Naive thymus-derived CD4-positive, alpha-beta T cell (primary cell): ENCODE data around the gene AUNIP. TPM values are rescaled to one million over a fixed set of nuclear protein-coding genes. Genes with fewer than 3 reads are reported as not detected.
A peak's percentile ranks its signal among the peaks of the same experiment; 100 is the strongest.

ENCODE experiments used
- ATAC-seq: fragments of 150-1000 bp; cut with Tn5 transposase; 2 replicates; pipeline ENCODE4 v1.10.0; 2021; ENCODE audit warnings: mild to moderate bottlenecking, moderate library complexity
- CTCF ChIA-PET: fragments of 350-600 bp; sonication (Branson Sonifier 250); formaldehyde crosslinking; loops from one replicate; lab custom pipeline; 2021; ENCODE audit warnings: antibody characterized with exemption; lab: Charles Lee
- POLR2A ChIA-PET: fragments of 350-600 bp; sonication (Branson Sonifier 250); formaldehyde crosslinking; loops from one replicate; lab custom pipeline; 2021; ENCODE audit warnings: antibody characterized with exemption, inconsistent platforms; lab: Charles Lee
- DNase-seq, 9 donors: peaks; one replicate each; pipeline versions ENCODE4 v3.0.0 to v3.0.0-alpha.2; 2020 to 2022; ENCODE audit warnings: mixed read lengths in 1 of 9
- H3K27ac ChIP-seq: one replicate; pipeline ENCODE4 v1.7.0; 2013; ENCODE audit warnings: mild to moderate bottlenecking, low read depth, low read length, moderate library complexity
- H3K27me3 ChIP-seq, 2 donors: one replicate each; pipeline ENCODE4 v1.7.0; 2013; ENCODE audit warnings: low read length in 2 of 2, mild to moderate bottlenecking in 2 of 2, moderate library complexity in 2 of 2; ENCODE audit not compliant: control insufficient read depth in 2 of 2, insufficient read depth in 2 of 2
- H3K36me3 ChIP-seq, 3 experiments: 1 replicate in 2 of 3; 2 replicates in 1 of 3; pipeline ENCODE4 v1.7.0; 2013; ENCODE audit warnings: low read length in 3 of 3, mild to moderate bottlenecking in 3 of 3, moderate library complexity in 1 of 3; ENCODE audit not compliant: insufficient read depth in 3 of 3, control insufficient read depth in 2 of 3
- H3K4me1 ChIP-seq, 2 donors: one replicate each; pipeline ENCODE4 v1.7.0; 2013; ENCODE audit warnings: low read length in 2 of 2, mild to moderate bottlenecking in 2 of 2, moderate library complexity in 1 of 2; ENCODE audit not compliant: control insufficient read depth in 2 of 2, insufficient read depth in 2 of 2
- H3K4me3 ChIP-seq: 2 replicates; pipeline ENCODE4 v1.7.0; 2013; ENCODE audit warnings: mild to moderate bottlenecking, low read length
- H3K9me3 ChIP-seq, 3 experiments: 1 replicate in 2 of 3; 2 replicates in 1 of 3; pipeline ENCODE4 v1.7.0; 2013; ENCODE audit warnings: low read length in 3 of 3; ENCODE audit not compliant: control insufficient read depth in 2 of 3
- H3K27ac Mint-ChIP-seq, 9 donors: one replicate each; pipeline ENCODE4 v1.8.0; 2020 to 2022; ENCODE audit warnings: mixed read lengths in 9 of 9, mild to moderate bottlenecking in 8 of 9, moderate library complexity in 5 of 9, inconsistent platforms in 2 of 9
- H3K27me3 Mint-ChIP-seq, 5 donors: one replicate each; pipeline ENCODE4 v1.8.0; 2021 to 2022; ENCODE audit warnings: mixed read lengths in 5 of 5, mild to moderate bottlenecking in 1 of 5
- H3K36me3 Mint-ChIP-seq, 5 donors: one replicate each; pipeline ENCODE4 v1.8.0; 2020 to 2022; ENCODE audit warnings: mixed read lengths in 5 of 5, mild to moderate bottlenecking in 3 of 5, inconsistent platforms in 1 of 5
- H3K4me1 Mint-ChIP-seq, 7 donors: one replicate each; pipeline ENCODE4 v1.8.0; 2020 to 2022; ENCODE audit warnings: mixed read lengths in 7 of 7, mild to moderate bottlenecking in 3 of 7, inconsistent platforms in 1 of 7
- H3K4me3 Mint-ChIP-seq, 10 donors: one replicate each; pipeline ENCODE4 v1.8.0; 2020 to 2022; ENCODE audit warnings: mild to moderate bottlenecking in 10 of 10, mixed read lengths in 10 of 10, moderate library complexity in 6 of 10, inconsistent platforms in 2 of 10
- H3K9me3 Mint-ChIP-seq, 11 donors: one replicate each; pipeline ENCODE4 v1.8.0; 2020 to 2022; ENCODE audit warnings: mixed read lengths in 11 of 11, mild to moderate bottlenecking in 4 of 11, inconsistent platforms in 1 of 11, moderate library complexity in 1 of 11
- intact Hi-C, 2 donors: fragments of 100-400 bp; cut with micrococcal nuclease; formaldehyde crosslinking; loops; one replicate each; pipeline ENCODE4 v1.15.1; 2023
- polyA plus RNA-seq, 2 donors: library from polyadenylated mRNA; unstranded; fragments of 300-500 nt; fragmentation: Illumina TruSeq; gene quantifications; one replicate each; pipeline ENCODE4 v1.2.3, GENCODE V29; 2021
- total RNA-seq, 6 experiments: library from RNA in 5 of 6; stranded (reverse) in 5 of 6; gene quantifications; 1 replicate in 5 of 6; 2 replicates in 1 of 6; pipeline ENCODE4 v1.2.3 and lab custom pipeline; 2021 to 2026

AUNIP gene, protein sequence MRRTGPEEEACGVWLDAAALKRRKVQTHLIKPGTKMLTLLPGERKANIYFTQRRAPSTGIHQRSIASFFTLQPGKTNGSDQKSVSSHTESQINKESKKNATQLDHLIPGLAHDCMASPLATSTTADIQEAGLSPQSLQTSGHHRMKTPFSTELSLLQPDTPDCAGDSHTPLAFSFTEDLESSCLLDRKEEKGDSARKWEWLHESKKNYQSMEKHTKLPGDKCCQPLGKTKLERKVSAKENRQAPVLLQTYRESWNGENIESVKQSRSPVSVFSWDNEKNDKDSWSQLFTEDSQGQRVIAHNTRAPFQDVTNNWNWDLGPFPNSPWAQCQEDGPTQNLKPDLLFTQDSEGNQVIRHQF
- total RNA-seq (1 to 10 TPM in 1 of 5 experiments, under 1 TPM in 1, not detected in 3; 0.83 to 4.3 TPM), polyA plus RNA-seq (not detected), total RNA-seq (lab: John Stamatoyannopoulos, UW) (not detected)

DNA sequence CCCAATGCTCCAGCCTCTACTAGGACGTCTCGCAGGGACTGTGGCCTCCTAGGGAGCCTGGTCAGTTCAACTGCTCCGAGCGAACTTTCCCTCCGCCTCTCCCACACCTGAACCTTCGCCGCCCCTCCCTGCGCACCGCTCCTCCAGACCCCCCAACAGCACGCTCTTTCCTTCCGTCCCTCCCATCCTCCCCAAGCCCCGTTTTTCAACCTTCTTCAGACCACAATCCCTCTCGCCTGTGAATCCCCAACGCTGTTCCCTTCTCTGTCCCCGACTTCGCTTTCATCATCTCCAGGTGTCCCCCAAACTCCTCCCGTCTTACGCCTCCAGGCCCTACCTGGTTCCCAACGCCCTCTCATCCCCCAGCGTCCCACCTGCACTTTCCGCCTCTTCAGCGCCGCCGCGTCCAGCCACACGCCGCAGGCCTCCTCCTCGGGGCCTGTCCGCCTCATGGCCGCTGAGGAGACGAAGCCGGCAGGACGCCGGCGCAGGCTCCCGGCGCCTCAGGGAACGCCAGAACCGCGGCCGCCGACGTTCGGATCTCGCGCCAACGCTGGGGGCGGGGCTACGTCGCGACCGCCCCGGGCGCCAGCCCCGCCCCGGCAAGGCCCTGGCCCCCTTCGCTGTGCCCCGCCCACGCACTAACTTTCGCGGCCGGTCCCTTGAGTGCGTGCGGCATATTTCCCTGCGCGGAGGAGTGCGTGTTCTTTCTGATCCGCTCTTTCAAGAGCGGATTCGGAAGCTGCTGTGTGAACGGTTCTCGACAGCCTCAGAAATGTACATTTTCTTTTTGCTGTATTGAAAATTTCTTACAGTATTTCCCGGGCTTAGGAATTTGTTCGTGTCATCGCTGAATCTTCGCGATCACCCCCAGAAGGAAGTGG is at the start of gene AUNIP:
Gene AUNIP (minus strand): TSS at position 552 of the 884 bp plus-strand sequence. CDS start 100 bp downstream, at position 452.
- ChIA-PET POLR2A (interaction anchor here (0.7 to 2.5 kb wide), 9 partner anchors 11 to 611 kb away, joined by 3 to 10 read pairs (median 5); partner anchors contain the start of genes MTFR1L, PAFAH2 and PAQR7), CTCF (no interaction called here)
- H3K4me1 Mint-ChIP-seq: peaks cover 0 to 32% (median 24%) of the 10 kb centered on the region in 7 donors
- no peaks in the 10 kb centered on the region for H3K27me3 ChIP-seq
- H3K27ac Mint-ChIP-seq: peak within 1 kb of the TSS; percentile 83 to 97 (median 95)
- ATAC-seq (peak; percentile 100), DNase-seq (peak; percentile 84 to 95 (median 90))
- H3K4me3 Mint-ChIP-seq: peak within 1 kb of the TSS; percentile 87 to 99 (median 94)
- intact Hi-C loops: loop anchor here (1.0 kb wide), 5 partner anchors 16 to 139 kb away; partner anchors contain the start of genes PAFAH2 (in 2 of the 2), PAQR7 (in 2 of the 2) and STMN1 (in 1 of the 2)
- no peaks in the 10 kb centered on the region for H3K9me3 Mint-ChIP-seq
- peaks cover 0 to 9% (median 0%) of the 10 kb centered on the region in 5 donors for H3K36me3 Mint-ChIP-seq
- H3K27ac ChIP-seq: peak within 1 kb of the TSS; percentile 77
- no peaks in the 10 kb centered on the region for H3K27me3 Mint-ChIP-seq
- no peaks in the 10 kb centered on the region for H3K36me3 ChIP-seq
- no peaks in the 10 kb centered on the region for H3K9me3 ChIP-seq
- H3K4me1 ChIP-seq: peaks cover 9 to 10% of the 10 kb centered on the region in 2 donors
- peak within 1 kb of the TSS; percentile 78 for H3K4me3 ChIP-seq

DNA sequence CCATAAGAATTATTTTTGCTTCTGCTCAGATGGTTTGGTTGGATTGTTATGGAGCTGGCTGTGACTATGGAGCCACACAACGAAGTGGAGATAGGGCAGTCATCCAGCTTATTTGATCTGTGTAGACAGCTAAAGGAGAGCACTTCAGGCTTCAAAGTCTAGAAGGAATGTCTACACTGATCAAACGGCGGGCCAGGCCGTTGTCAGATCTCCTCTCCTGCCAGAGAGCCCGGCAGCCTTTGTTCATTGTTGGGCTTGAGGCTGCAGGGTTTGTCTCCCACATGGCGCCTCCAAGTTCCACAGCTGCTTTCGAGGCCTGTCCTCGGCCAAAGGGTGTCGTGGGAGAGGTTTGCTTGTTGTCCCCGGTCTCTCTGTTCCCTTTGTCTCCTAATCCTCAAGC is 49.8 kb upstream of the AUNIP start:
- intact Hi-C loops: loop anchor here (5.0 kb wide), 4 partner anchors 203 to 563 kb away; partner anchors contain the start of genes DHDDS (in 1 of the 2), HMGN2 (in 1 of the 2) and PDIK1L (in 1 of the 2)
- CTCF ChIA-PET: interaction anchor here (5.2 kb wide), 1 partner anchor 13 kb away, joined by 43 read pairs; no protein-coding TSS in a partner anchor
- H3K27ac Mint-ChIP-seq: peak overlapping the region in 5 of 9 donors; percentile 0 to 73 (median 39)
- ATAC-seq (no peak), DNase-seq (no peak)
- no peaks in the 10 kb centered on the region for H3K9me3 Mint-ChIP-seq
- peaks cover 11 to 22% (median 16%) of the 10 kb centered on the region in 7 donors for H3K4me1 Mint-ChIP-seq
- H3K36me3 ChIP-seq: no peaks in the 10 kb centered on the region
- H3K4me1 ChIP-seq: peaks cover 7 to 8% of the 10 kb centered on the region in 2 donors
- no peaks in the 10 kb centered on the region for H3K27me3 ChIP-seq
- H3K4me3 Mint-ChIP-seq: no peak overlapping the region
- peaks cover 0 to 40% (median 0%) of the 10 kb centered on the region in 5 donors for H3K27me3 Mint-ChIP-seq
- peaks cover 0 to 10% (median 0%) of the 10 kb centered on the region in 5 donors for H3K36me3 Mint-ChIP-seq
- no peak overlapping the region for H3K27ac ChIP-seq
- no peak overlapping the region for H3K4me3 ChIP-seq
- H3K9me3 ChIP-seq: no peaks in the 10 kb centered on the region
- POLR2A ChIA-PET: interaction anchor here (0.6 to 6.9 kb wide), 3 partner anchors 13 to 89 kb away, joined by 3 to 51 read pairs (median 4); no protein-coding TSS in a partner anchor

DNA sequence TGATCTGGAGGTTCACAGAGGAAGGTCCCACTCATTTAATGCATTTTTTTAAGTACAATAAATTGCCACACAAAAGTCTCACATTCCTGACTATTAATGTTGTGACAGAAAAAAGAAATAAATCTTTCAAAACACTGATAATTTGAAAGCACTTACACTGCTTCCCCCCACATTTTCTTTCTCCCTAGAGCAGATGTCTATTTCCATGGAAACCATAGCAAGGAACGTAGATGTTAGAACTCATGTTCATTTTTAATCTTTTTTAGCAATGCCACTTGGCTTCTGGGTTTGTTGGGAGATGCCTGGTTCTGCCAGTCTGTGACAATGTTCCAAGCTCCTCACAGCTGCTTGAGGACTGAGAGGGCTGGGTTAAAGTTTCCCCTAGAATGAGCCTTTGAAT is 48.9 kb upstream of the AUNIP start:
- H3K9me3 ChIP-seq: no peaks in the 10 kb centered on the region
- Mint-ChIP-seq H3K9me3 (no peaks in the 10 kb centered on the region), H3K27ac (peak overlapping the region in 6 of 9 donors; percentile 0 to 96 (median 92)), H3K4me1 (peaks cover 11 to 30% (median 20%) of the 10 kb centered on the region in 7 donors), H3K4me3 (peak overlapping the region in 1 of 10 donors; percentile 34), H3K27me3 (peaks cover 0 to 40% (median 0%) of the 10 kb centered on the region in 5 donors), H3K36me3 (peaks cover 0 to 10% (median 0%) of the 10 kb centered on the region in 5 donors)
- CTCF ChIA-PET: interaction anchor here (5.2 kb wide), 1 partner anchor 13 kb away, joined by 43 read pairs; no protein-coding TSS in a partner anchor
- POLR2A ChIA-PET: interaction anchor here (0.6 to 6.9 kb wide), 4 partner anchors 9 to 463 kb away, joined by 3 to 51 read pairs (median 9); no protein-coding TSS in a partner anchor
- H3K36me3 ChIP-seq: no peaks in the 10 kb centered on the region
- no peaks in the 10 kb centered on the region for H3K27me3 ChIP-seq
- peaks cover 8 to 11% of the 10 kb centered on the region in 2 donors for H3K4me1 ChIP-seq
- H3K27ac ChIP-seq: no peak overlapping the region
- ATAC-seq (no peak), DNase-seq (no peak)
- intact Hi-C loops: loop anchor here (5.0 kb wide), 4 partner anchors 204 to 564 kb away; partner anchors contain the start of genes DHDDS (in 1 of the 2), HMGN2 (in 1 of the 2) and PDIK1L (in 1 of the 2)
- no peak overlapping the region for H3K4me3 ChIP-seq

DNA sequence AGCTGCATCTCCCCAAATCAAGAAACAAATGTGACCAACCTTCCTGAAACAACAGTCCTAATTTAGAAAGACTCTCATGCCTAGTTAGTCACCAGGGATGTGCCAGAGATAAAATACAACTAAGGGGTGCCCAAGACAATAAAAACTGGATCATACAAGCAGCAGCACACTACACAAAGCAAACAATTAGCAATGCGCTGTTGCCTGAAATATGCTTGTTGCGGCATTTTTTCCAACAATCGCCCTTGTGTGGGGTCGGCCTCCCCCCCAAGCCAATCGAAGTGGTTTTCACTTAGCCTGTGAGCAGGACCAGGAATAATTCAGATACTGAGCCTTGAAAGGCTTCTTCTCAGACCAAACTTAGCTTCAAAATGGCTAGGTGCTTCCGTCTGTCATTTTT is 48.3 kb upstream of the AUNIP start:
- Mint-ChIP-seq H3K9me3 (no peaks in the 10 kb centered on the region), H3K27ac (peak overlapping the region; percentile 39 to 97 (median 91)), H3K4me1 (peaks cover 11 to 30% (median 22%) of the 10 kb centered on the region in 7 donors), H3K4me3 (peak overlapping the region; percentile 28 to 98 (median 90)), H3K36me3 (peaks cover 0 to 11% (median 0%) of the 10 kb centered on the region in 5 donors), H3K27me3 (peaks cover 0 to 40% (median 0%) of the 10 kb centered on the region in 5 donors)
- Histone ChIP-seq H3K27me3 (no peaks in the 10 kb centered on the region), H3K27ac (peak overlapping the region; percentile 79), H3K36me3 (peaks cover 0 to 2% (median 0%) of the 10 kb centered on the region in 3 experiments), H3K4me1 (peaks cover 8 to 11% of the 10 kb centered on the region in 2 donors), H3K4me3 (no peak overlapping the region), H3K9me3 (no peaks in the 10 kb centered on the region)
- intact Hi-C loops: loop anchor here (5.0 kb wide), 4 partner anchors 205 to 565 kb away; partner anchors contain the start of genes DHDDS (in 1 of the 2), HMGN2 (in 1 of the 2) and PDIK1L (in 1 of the 2)
- ChIA-PET CTCF (interaction anchor here (0.8 to 5.2 kb wide), 2 partner anchors 12 to 84 kb away, joined by 3 to 43 read pairs; no protein-coding TSS in a partner anchor), POLR2A (interaction anchor here (1.2 to 13.6 kb wide), 5 partner anchors 9 to 91 kb away, joined by 3 to 226 read pairs (median 14); partner anchors contain the start of gene PAFAH2)
- DNase-seq: no peak
- ATAC-seq: no peak

DNA sequence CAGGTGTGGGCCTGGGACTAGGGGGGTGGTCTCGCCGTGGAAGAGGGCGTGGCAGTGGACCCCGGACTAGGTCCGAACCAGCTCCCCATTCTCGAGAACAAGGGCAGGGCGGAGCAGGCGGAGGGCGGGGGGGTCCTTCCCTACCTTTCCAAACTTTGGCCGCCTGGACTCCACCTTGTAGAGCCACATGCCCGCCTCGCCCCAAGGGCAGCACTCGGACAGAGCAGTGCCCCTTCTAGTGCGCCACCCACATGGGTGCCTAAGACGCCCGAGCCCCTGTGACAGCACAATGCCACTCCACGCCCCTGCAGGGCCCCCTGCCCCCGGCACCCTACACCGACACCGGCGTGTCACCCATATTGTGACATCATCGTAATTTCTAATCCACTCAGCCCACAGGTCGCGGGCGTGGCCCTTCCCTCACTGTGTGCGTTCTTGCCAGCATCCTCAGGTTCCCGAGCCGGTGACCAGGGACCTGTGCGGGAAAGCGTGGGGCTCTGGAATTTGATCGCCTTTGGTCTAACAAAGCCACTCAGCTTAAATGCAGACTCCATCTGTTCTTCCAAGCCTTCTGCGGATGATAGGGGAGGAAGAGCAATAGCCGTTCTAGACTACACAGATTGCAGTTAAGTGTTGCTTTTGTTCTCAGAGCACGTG is 47.5 kb upstream of the AUNIP start:
- ChIA-PET CTCF (interaction anchor here (0.9 to 17.1 kb wide), 3 partner anchors 11 to 92 kb away, joined by 3 to 361 read pairs (median 43); partner anchors contain the start of gene PAFAH2), POLR2A (interaction anchor here (1.2 to 13.6 kb wide), 6 partner anchors 10 to 92 kb away, joined by 3 to 226 read pairs (median 22); partner anchors contain the start of gene PAFAH2)
- Histone ChIP-seq H3K36me3 (peaks cover 0 to 6% (median 0%) of the 10 kb centered on the region in 3 experiments), H3K9me3 (no peaks in the 10 kb centered on the region), H3K27ac (peak overlapping the region; percentile 79), H3K4me3 (peak overlapping the region; percentile 77), H3K27me3 (no peaks in the 10 kb centered on the region), H3K4me1 (peaks cover 8 to 11% of the 10 kb centered on the region in 2 donors)
- Mint-ChIP-seq H3K27me3 (peaks cover 0 to 34% (median 0%) of the 10 kb centered on the region in 5 donors), H3K4me3 (peak overlapping the region; percentile 86 to 98 (median 90)), H3K9me3 (no peaks in the 10 kb centered on the region), H3K27ac (peak overlapping the region; percentile 65 to 97 (median 91)), H3K36me3 (peaks cover 0 to 14% (median 0%) of the 10 kb centered on the region in 5 donors), H3K4me1 (peaks cover 11 to 31% (median 22%) of the 10 kb centered on the region in 7 donors)
- DNase-seq (peak in 8 of 9 donors; percentile 37 to 68 (median 50)), ATAC-seq (peak; percentile 25)
- intact Hi-C loops: loop anchor here (1.0 to 5.0 kb wide), 8 partner anchors 16 to 567 kb away; partner anchors contain the start of genes AUNIP (in 1 of the 2), DHDDS (in 1 of the 2), HMGN2 (in 1 of the 2) and PDIK1L (in 1 of the 2)
